HepG2 (cell line): ENCODE results near the gene SHLD1. TPM values are rescaled to one million over a fixed set of nuclear protein-coding genes. Genes with fewer than 3 reads are reported as not detected.

Experiments used
- CENPBD1 ChIP-seq: sonication (generic); formaldehyde crosslinking; IDR thresholded peaks from 2 replicates; pipeline ENCODE4 v1.8.0; 2022; ENCODE audit warnings: missing genetic modification reagents, low read depth, mild to moderate bottlenecking, borderline replicate concordance
- HIVEP1 ChIP-seq: sonication (generic); formaldehyde crosslinking; IDR thresholded peaks from 2 replicates; pipeline ENCODE4 v1.4.0; 2020; ENCODE audit warnings: mild to moderate bottlenecking, missing genetic modification reagents
- HNF1A ChIP-seq, 2 experiments: sonication (generic) in 1 of 2; formaldehyde crosslinking in 1 of 2; IDR thresholded peaks; 2 replicates each; pipeline versions ENCODE4 v1.4.0 to v1.6.1; 2016 to 2020; ENCODE audit warnings: borderline replicate concordance in 1 of 2, low read depth in 1 of 2, mild to moderate bottlenecking in 1 of 2, missing genetic modification reagents in 1 of 2
- NFE2L1 ChIP-seq: sonication (generic); formaldehyde crosslinking; IDR thresholded peaks from 2 replicates; pipeline ENCODE4 v1.4.0; 2020; ENCODE audit warnings: missing genetic modification reagents, mild to moderate bottlenecking, borderline replicate concordance
- PHB2 ChIP-seq: fragments of 450-650 bp; IDR thresholded peaks from 2 replicates; pipeline ENCODE4 v1.6.1; 2018; ENCODE audit not compliant: partially characterized antibody
- TBX3 ChIP-seq: fragments of 450-650 bp; IDR thresholded peaks from 2 replicates; pipeline ENCODE4 v1.6.1; 2017; ENCODE audit warnings: antibody characterized with exemption, mild to moderate bottlenecking, inconsistent platforms, borderline replicate concordance
- ZBTB25 ChIP-seq: IDR thresholded peaks from 2 replicates; pipeline ENCODE4 v1.6.1; 2018; ENCODE audit warnings: missing genetic modification reagents
- ZNF101 ChIP-seq: sonication (generic); formaldehyde crosslinking; IDR thresholded peaks from 2 replicates; pipeline ENCODE4 v1.4.0; 2020; ENCODE audit warnings: mild to moderate bottlenecking, low read depth, missing genetic modification reagents, borderline replicate concordance
- ZNF230 ChIP-seq: sonication (generic); formaldehyde crosslinking; IDR thresholded peaks from 2 replicates; pipeline ENCODE4 v1.4.0; 2020; ENCODE audit warnings: mild to moderate bottlenecking, missing genetic modification reagents
- ZNF296 ChIP-seq: sonication (generic); formaldehyde crosslinking; conservative IDR thresholded peaks from 2 replicates; pipeline ENCODE4 v1.5.0; 2020; ENCODE audit warnings: mild to moderate bottlenecking, missing genetic modification reagents
- ZNF484 ChIP-seq: sonication (generic); formaldehyde crosslinking; IDR thresholded peaks from 2 replicates; pipeline ENCODE4 v1.5.1; 2020; ENCODE audit warnings: mild to moderate bottlenecking, low read depth, missing genetic modification reagents, borderline replicate concordance
- ZNF501 ChIP-seq: sonication (generic); formaldehyde crosslinking; IDR thresholded peaks from 2 replicates; pipeline ENCODE4 v1.5.1; 2020; ENCODE audit warnings: mild to moderate bottlenecking, moderate library complexity, missing genetic modification reagents
- ZNF577 ChIP-seq: sonication (generic); formaldehyde crosslinking; IDR thresholded peaks from 2 replicates; pipeline ENCODE4 v1.4.0; 2020; ENCODE audit warnings: mild to moderate bottlenecking, low read depth, missing genetic modification reagents, borderline replicate concordance
- ZNF609 ChIP-seq: sonication (generic); formaldehyde crosslinking; IDR thresholded peaks from 2 replicates; pipeline ENCODE4 v1.4.0; 2020; ENCODE audit warnings: mild to moderate bottlenecking, missing genetic modification reagents, borderline replicate concordance
- ZNF878 ChIP-seq: sonication (generic); formaldehyde crosslinking; IDR thresholded peaks from 2 replicates; pipeline ENCODE4 v1.8.1; 2023; ENCODE audit warnings: mild to moderate bottlenecking, missing genetic modification reagents, moderate library complexity
- polyA plus RNA-seq, 8 experiments: library from polyadenylated mRNA; depleted of rRNA in 3 of 8; stranded (reverse) in 7 of 8; unstranded in 1 of 8; fragments of >200 nt; fragmentation: Illumina TruSeq in 4 of 8; extraction: Trizol in 4 of 8; gene quantifications; 2 replicates each; pipeline versions ENCODE4 v1.2.1 to v1.2.3, GENCODE V29; 2011 to 2016; ENCODE audit warnings: low read depth in 4 of 8, missing spikeins in 1 of 8, mixed read lengths in 1 of 8; ENCODE audit not compliant: insufficient read depth in 1 of 8
- total RNA-seq, 5 experiments: library from RNA; depleted of rRNA; stranded (reverse); fragments of >200 nt; fragmentation: Illumina TruSeq; extraction: Trizol; gene quantifications; 2 replicates each; pipeline ENCODE4 v1.2.3, GENCODE V29; 2016; ENCODE audit warnings: low read depth in 1 of 5

The SHLD1 gene
- total and polyA plus RNA-seq, 2 of the 13 experiments (the other 11 are each of a cell fraction or from before 2014, with no cell fraction given): 8.9 to 10.0 TPM

GRCh38 chr20:5781798-5782750 is 31.9 kb downstream of the SHLD1 start (continued):
- peak; percentile 81; the same call in 1 of the 2 replicates for TF ChIP-seq ZNF878
- TF ChIP-seq ZNF501: no peak
- no peak for TF ChIP-seq CENPBD1 (CRISPR knock-in tag)
- TF ChIP-seq ZNF101 (CRISPR knock-in tag): no peak
- no peak for TF ChIP-seq PHB2
- no peak for TF ChIP-seq ZNF230
- no peak for TF ChIP-seq NFE2L1 (CRISPR knock-in tag)
- no peak for TF ChIP-seq ZBTB25 (CRISPR knock-in tag)
- no peak for TF ChIP-seq ZNF296 (CRISPR knock-in tag)
- TF ChIP-seq ZNF484 (CRISPR knock-in tag): no peak
- TF ChIP-seq HIVEP1 (CRISPR knock-in tag): no peak
- no peak for TF ChIP-seq ZNF577 (CRISPR knock-in tag)
- TF ChIP-seq HNF1A (IDR thresholded peaks at IDR 0.05; ENCODE audit: low read depth): peak; percentile 59; the same call in 1 of the 2 replicates
- TF ChIP-seq HNF1A (CRISPR knock-in tag; IDR thresholded peaks at IDR 0.05; ENCODE audit: borderline replicate concordance): peak; percentile 71; the same call in 1 of the 2 replicates
- peak; percentile 88 for TF ChIP-seq ZNF609 (CRISPR knock-in tag)
- TF ChIP-seq TBX3: peak; percentile 91
